Measurements from ENCODE around the gene FAM210B.
"Not testable (repeated sequence)": the region's sequence is repeated elsewhere in the genome, so short reads cannot be mapped to it uniquely, and the experiment has no call there.

The FAM210B gene

GRCh38 chr20:56361900-56362299 is 3.1 kb downstream of the FAM210B start:
- no peak for DNase-seq

GRCh38 chr20:56362833-56363413 is 4.1 kb downstream of the FAM210B start:
- no peak for DNase-seq

- DNase-seq = no peak
These were observed 4.7 kb downstream of the FAM210B start for GRCh38 chr20:56363491-56363890.

- DNase-seq = no peak
These were observed 9.8 kb downstream of the FAM210B start for GRCh38 chr20:56368351-56369134.

GRCh38 chr20:56369179-56369578 is 10.4 kb downstream of the FAM210B start:
- DNase-seq = no peak

- no peak for DNase-seq
These were observed 13.2 kb downstream of the FAM210B start for GRCh38 chr20:56371977-56372376.

GRCh38 chr20:56372850-56373249 is 14.1 kb downstream of the FAM210B start:
- no peak for DNase-seq

GRCh38 chr20:56373942-56374341 is 15.2 kb downstream of the FAM210B start:
- no peak for DNase-seq

- DNase-seq = no peak
These were observed 17.6 kb downstream of the FAM210B start for GRCh38 chr20:56376331-56376730.

- DNase-seq = no peak
These were observed 19.6 kb downstream of the FAM210B start for GRCh38 chr20:56378386-56378785.

GRCh38 chr20:56380375-56380774 is 21.6 kb downstream of the FAM210B start:
- no peak for DNase-seq

- DNase-seq = no peak
These were observed 22.7 kb downstream of the FAM210B start for GRCh38 chr20:56381501-56381900.

GRCh38 chr20:56382696-56383095 is 23.9 kb downstream of the FAM210B start:
- DNase-seq = no peak

GRCh38 chr20:56383334-56383733 is 24.6 kb downstream of the FAM210B start:
- DNase-seq = no peak

GRCh38 chr20:56385130-56385529 is 26.4 kb downstream of the FAM210B start:
- no peak for DNase-seq

- DNase-seq = no peak
These were observed 27.4 kb downstream of the FAM210B start for GRCh38 chr20:56386219-56386618.

GRCh38 chr20:56388882-56389281 is 30.1 kb downstream of the FAM210B start:
- no peak for DNase-seq

- no peak for DNase-seq
These were observed 31.0 kb downstream of the FAM210B start for GRCh38 chr20:56389807-56390206.

- not testable (repeated sequence) for DNase-seq
These were observed 31.6 kb downstream of the FAM210B start for GRCh38 chr20:56390396-56390795.

- DNase-seq = no peak
These were observed 32.3 kb downstream of the FAM210B start for GRCh38 chr20:56391037-56391436.

- DNase-seq = no peak
These were observed 32.9 kb downstream of the FAM210B start for GRCh38 chr20:56391596-56392131.

GRCh38 chr20:56392132-56392880 is 33.5 kb downstream of the FAM210B start, which contains the start of the genes AURKA and CSTF1:
Gene AURKA (minus strand): TSS chr20:56392215. CDS start chr20:56388197, 4,018 bp downstream.
Gene CSTF1 (plus strand): TSS chr20:56392645. CDS start chr20:56395553, 2,908 bp downstream.
- DNase-seq = no peak

GRCh38 chr20:56392881-56393482 is 34.2 kb downstream of the FAM210B start:
- DNase-seq = no peak
